HepG2 (cell line): Measurements from ENCODE around the gene TM4SF18. TPM values are rescaled to one million over a fixed set of nuclear protein-coding genes. Genes with fewer than 3 reads are reported as not detected.

ENCODE experiments used
- ARID5B ChIP-seq: IDR thresholded peaks from 2 replicates; pipeline ENCODE4 v1.4.0; 2020; ENCODE audit warnings: mild to moderate bottlenecking, missing genetic modification reagents
- CEBPG ChIP-seq: IDR thresholded peaks from 2 replicates; pipeline ENCODE4 v1.6.1; 2016
- EZH2 ChIP-seq: conservative IDR thresholded peaks from 2 replicates; pipeline ENCODE4 v1.6.1; 2012; ENCODE audit warnings: mild to moderate bottlenecking, low read depth, low read length, moderate library complexity
- GMEB1 ChIP-seq: sonication (generic); formaldehyde crosslinking; IDR thresholded peaks from 2 replicates; pipeline ENCODE4 v1.5.1; 2020; ENCODE audit warnings: missing genetic modification reagents, mild to moderate bottlenecking, borderline replicate concordance
- KDM5A ChIP-seq: fragments of 200-600 bp; sonication (generic); IDR thresholded peaks from 2 replicates; pipeline ENCODE4 v1.7.0; 2018; ENCODE audit warnings: antibody characterized with exemption, mild to moderate bottlenecking, low read length, borderline replicate concordance
- MAX ChIP-seq: IDR thresholded peaks from 2 replicates; pipeline ENCODE4 v1.6.1; 2012; ENCODE audit warnings: inconsistent platforms
- MIER2 ChIP-seq: IDR thresholded peaks from 2 replicates; pipeline ENCODE4 v1.6.1; 2016; ENCODE audit warnings: missing biosample characterization, missing genetic modification reagents
- NCOR1 ChIP-seq: fragments of 200-600 bp; sonication (generic); IDR thresholded peaks from 2 replicates; pipeline ENCODE4 v1.7.0; 2017; ENCODE audit warnings: antibody characterized with exemption, low read length, borderline replicate concordance
- REST ChIP-seq, 2 experiments: IDR thresholded peaks; 2 replicates each; pipeline ENCODE4 v1.6.1; 2011 to 2012; ENCODE audit warnings: low read length in 2 of 2, borderline replicate concordance in 1 of 2, low read depth in 1 of 2, mild to moderate bottlenecking in 1 of 2, moderate library complexity in 1 of 2
- TBX3 ChIP-seq: fragments of 450-650 bp; IDR thresholded peaks from 2 replicates; pipeline ENCODE4 v1.6.1; 2017; ENCODE audit warnings: antibody characterized with exemption, mild to moderate bottlenecking, inconsistent platforms, borderline replicate concordance
- ZNF501 ChIP-seq: sonication (generic); formaldehyde crosslinking; IDR thresholded peaks from 2 replicates; pipeline ENCODE4 v1.5.1; 2020; ENCODE audit warnings: mild to moderate bottlenecking, moderate library complexity, missing genetic modification reagents
- ZNF691 ChIP-seq: sonication (generic); formaldehyde crosslinking; IDR thresholded peaks from 2 replicates; pipeline ENCODE4 v1.4.0; 2020; ENCODE audit warnings: missing genetic modification reagents, low read depth, mild to moderate bottlenecking, borderline replicate concordance
- ZNF784 ChIP-seq: sonication (generic); formaldehyde crosslinking; IDR thresholded peaks from 2 replicates; pipeline ENCODE4 v1.5.1; 2020; ENCODE audit warnings: missing genetic modification reagents, mild to moderate bottlenecking, borderline replicate concordance
- polyA plus RNA-seq, 8 experiments: library from polyadenylated mRNA; depleted of rRNA in 3 of 8; stranded (reverse) in 7 of 8; unstranded in 1 of 8; fragments of >200 nt; fragmentation: Illumina TruSeq in 4 of 8; extraction: Trizol in 4 of 8; gene quantifications; 2 replicates each; pipeline versions ENCODE4 v1.2.1 to v1.2.3, GENCODE V29; 2011 to 2016; ENCODE audit warnings: low read depth in 4 of 8, missing spikeins in 1 of 8, mixed read lengths in 1 of 8; ENCODE audit not compliant: insufficient read depth in 1 of 8
- total RNA-seq, 5 experiments: library from RNA; depleted of rRNA; stranded (reverse); fragments of >200 nt; fragmentation: Illumina TruSeq; extraction: Trizol; gene quantifications; 2 replicates each; pipeline ENCODE4 v1.2.3, GENCODE V29; 2016; ENCODE audit warnings: low read depth in 1 of 5

The TM4SF18 gene
- total and polyA plus RNA-seq, 2 of the 13 experiments (the other 11 are each of a cell fraction or from before 2014, with no cell fraction given), result 0.15 TPM; not detected in 1

- TF ChIP-seq GMEB1 (CRISPR knock-in tag) (no peak), TBX3 (no peak), CEBPG (CRISPR knock-in tag) (no peak), EZH2 (no peak), REST (IDR thresholded peaks at IDR 0.05; ENCODE audit: borderline replicate concordance in 1 of 2, low read depth in 1 of 2, low read length in 2 of 2) (peak in 1 of 2 experiments; percentile 34; a peak in 1 of 4 replicates), ZNF691 (no peak), KDM5A (no peak), ARID5B (CRISPR knock-in tag) (0 out of 2 replicates have a peak, but pooled peaks have one; percentile 26), ZNF501 (CRISPR knock-in tag) (no peak), MAX (no peak), NCOR1 (no peak), ZNF784 (peak; percentile 69; the same call in 1 of the 2 replicates), MIER2 (CRISPR knock-in tag) (no peak)
These were observed 42.2 kb upstream of the TM4SF18 start (continued) for GRCh38 chr3:149375501-149376196.
